Peyer's patch (tissue), 4 donors: ENCODE measurements around the gene GSTM4.

Experiments
- CTCF ChIP-seq, 6 experiments: fragments of 450-650 bp in 4 of 6; fragments of 200-600 bp in 2 of 6; sonication (generic) in 1 of 6; IDR thresholded peaks; one replicate each; pipeline ENCODE4 v1.5.1; 2017 to 2019; ENCODE audit warnings: antibody characterized with exemption in 6 of 6, mild to moderate bottlenecking in 3 of 6, moderate library complexity in 1 of 6
- POLR2A ChIP-seq, 2 donors: fragments of 450-650 bp; IDR thresholded peaks; one replicate each; pipeline ENCODE4 v1.5.1; 2017; ENCODE audit warnings: antibody characterized with exemption in 2 of 2, mild to moderate bottlenecking in 2 of 2, moderate library complexity in 2 of 2

GRCh38 chr1:109641078-109641740 lies 14.7 kb upstream of the GSTM4 start:
- TF ChIP-seq CTCF (IDR thresholded peaks at IDR 0.05) (no peak), POLR2A (IDR thresholded peaks at IDR 0.05) (no peak)
